Measurements from ENCODE around the gene HSPA2.

DNA sequence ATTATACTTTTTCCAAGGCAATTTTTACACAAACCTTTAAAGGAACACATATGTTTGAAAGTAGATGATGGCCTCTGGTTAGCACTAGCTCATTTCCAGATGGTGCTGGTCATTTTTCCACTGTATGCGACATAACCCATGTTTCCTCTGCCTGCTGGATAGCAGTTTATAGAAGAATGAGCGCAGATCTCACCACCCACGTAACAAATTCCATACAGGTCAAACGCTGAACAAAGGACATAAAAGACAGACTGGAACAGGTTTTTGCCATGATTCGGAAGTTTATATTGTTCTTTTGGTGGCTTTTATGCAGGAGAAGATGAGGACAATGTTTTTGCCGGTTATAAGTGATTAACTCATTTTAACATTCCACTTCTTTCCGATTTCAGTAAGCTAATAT is 39.9 kb downstream of the HSPA2 start:
- TF ChIP-seq POLR2A (IDR thresholded peaks at IDR 0.05): no peak
- TF ChIP-seq, protein P1, sequence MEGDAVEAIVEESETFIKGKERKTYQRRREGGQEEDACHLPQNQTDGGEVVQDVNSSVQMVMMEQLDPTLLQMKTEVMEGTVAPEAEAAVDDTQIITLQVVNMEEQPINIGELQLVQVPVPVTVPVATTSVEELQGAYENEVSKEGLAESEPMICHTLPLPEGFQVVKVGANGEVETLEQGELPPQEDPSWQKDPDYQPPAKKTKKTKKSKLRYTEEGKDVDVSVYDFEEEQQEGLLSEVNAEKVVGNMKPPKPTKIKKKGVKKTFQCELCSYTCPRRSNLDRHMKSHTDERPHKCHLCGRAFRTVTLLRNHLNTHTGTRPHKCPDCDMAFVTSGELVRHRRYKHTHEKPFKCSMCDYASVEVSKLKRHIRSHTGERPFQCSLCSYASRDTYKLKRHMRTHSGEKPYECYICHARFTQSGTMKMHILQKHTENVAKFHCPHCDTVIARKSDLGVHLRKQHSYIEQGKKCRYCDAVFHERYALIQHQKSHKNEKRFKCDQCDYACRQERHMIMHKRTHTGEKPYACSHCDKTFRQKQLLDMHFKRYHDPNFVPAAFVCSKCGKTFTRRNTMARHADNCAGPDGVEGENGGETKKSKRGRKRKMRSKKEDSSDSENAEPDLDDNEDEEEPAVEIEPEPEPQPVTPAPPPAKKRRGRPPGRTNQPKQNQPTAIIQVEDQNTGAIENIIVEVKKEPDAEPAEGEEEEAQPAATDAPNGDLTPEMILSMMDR (IDR thresholded peaks at IDR 0.05): no peak
